Lung microvascular endothelial cell (primary cell): ENCODE data around the gene STPG3. TPM values are rescaled to one million over a fixed set of nuclear protein-coding genes. Genes with fewer than 3 reads are reported as not detected.

Experiments used
- DNase-seq, 2 donors: peaks; one replicate each; pipeline versions ENCODE4 v3.0.0 to v3.0.0-alpha.2; 2010; ENCODE audit warnings: low read depth in 2 of 2
- total RNA-seq: library from RNA; depleted of rRNA; stranded (reverse); fragments of >200 nt; gene quantifications from 2 replicates; pipeline ENCODE4 v1.2.1, GENCODE V29; 2014

STPG3 gene
- total RNA-seq, 1 donor from 2014 or later: not detected

- peak; percentile 1 to 40 for DNase-seq
These were observed 27.9 kb downstream of the STPG3 start for GRCh38 chr9:137278721-137279711.

GRCh38 chr9:137279741-137280473, 28.8 kb downstream of the STPG3 start:
- DNase-seq: no peak

- DNase-seq: no peak
These were observed 29.6 kb downstream of the STPG3 start for GRCh38 chr9:137280474-137281344.

- no peak for DNase-seq
These were observed 30.4 kb downstream of the STPG3 start for GRCh38 chr9:137281345-137282116.

- peak; percentile 77 to 86 for DNase-seq
These were observed 35.9 kb downstream of the STPG3 start for GRCh38 chr9:137286975-137287383.

- no peak for DNase-seq
These were observed 42.0 kb downstream of the STPG3 start for GRCh38 chr9:137293094-137293481.

GRCh38 chr9:137293482-137294090, 42.5 kb downstream of the STPG3 start:
- DNase-seq: peak in 1 of 2 donors; percentile 28

GRCh38 chr9:137294091-137294680, 43.1 kb downstream of the STPG3 start:
- peak; percentile 87 to 95 for DNase-seq

GRCh38 chr9:137294681-137295237, 43.7 kb downstream of the STPG3 start:
- DNase-seq: peak; percentile 52 to 72

- peak; percentile 53 to 67 for DNase-seq
These were observed 44.2 kb downstream of the STPG3 start for GRCh38 chr9:137295238-137295811.

- DNase-seq: peak; percentile 46 to 57
These were observed 45.0 kb downstream of the STPG3 start for GRCh38 chr9:137295849-137296669.

GRCh38 chr9:137296670-137297664, 45.9 kb downstream of the STPG3 start:
- peak; percentile 96 to 97 for DNase-seq

- DNase-seq: peak in 1 of 2 donors; percentile 39
These were observed 46.9 kb downstream of the STPG3 start for GRCh38 chr9:137297966-137298365.

GRCh38 chr9:137298401-137299202, 47.5 kb downstream of the STPG3 start:
- peak; percentile 83 to 95 for DNase-seq

- DNase-seq: peak; percentile 46 to 56
These were observed 48.1 kb downstream of the STPG3 start for GRCh38 chr9:137299203-137299565.

GRCh38 chr9:137299938-137300337, 48.9 kb downstream of the STPG3 start:
- peak; percentile 59 to 73 for DNase-seq
